Loucy (cell line): ENCODE measurements around the gene RMDN2.

ENCODE experiments used
- H2AFZ ChIP-seq: fragments of 200-600 bp; sonication (generic); 2 replicates; pipeline ENCODE4 v1.6.0; 2016; ENCODE audit warnings: antibody characterized with exemption, mild to moderate bottlenecking, low read length, moderate library complexity
- H3F3A ChIP-seq: fragments of 200-600 bp; 2 replicates; pipeline ENCODE4 v1.6.0; 2016; ENCODE audit warnings: antibody characterized with exemption, low read depth, mild to moderate bottlenecking
- H3K27me3 ChIP-seq: fragments of 200-600 bp; sonication (generic); 2 replicates; pipeline ENCODE4 v1.6.1; 2014; ENCODE audit warnings: low read length, mild to moderate bottlenecking; ENCODE audit not compliant: insufficient read depth, poor library complexity, severe bottlenecking
- H3K36me3 ChIP-seq: fragments of 200-600 bp; sonication (generic); 2 replicates; pipeline ENCODE4 v1.6.1; 2016; ENCODE audit warnings: low read length; ENCODE audit not compliant: insufficient read depth
- H3K4me1 ChIP-seq: fragments of 200-600 bp; sonication (generic); 2 replicates; pipeline ENCODE4 v1.5.1; 2014; ENCODE audit warnings: low read length, mild to moderate bottlenecking; ENCODE audit not compliant: insufficient read depth, poor library complexity, severe bottlenecking
- H3K4me2 ChIP-seq: fragments of 200-600 bp; sonication (generic); 2 replicates; pipeline ENCODE4 v1.6.0; 2014; ENCODE audit warnings: antibody characterized with exemption, low read length, low read depth, mild to moderate bottlenecking; ENCODE audit not compliant: poor library complexity, severe bottlenecking
- H3K4me3 ChIP-seq: fragments of 200-600 bp; sonication (generic); 2 replicates; pipeline ENCODE4 v1.5.1; 2014; ENCODE audit warnings: low read length, mild to moderate bottlenecking, mixed read lengths; ENCODE audit not compliant: poor library complexity, severe bottlenecking
- H3K79me2 ChIP-seq: fragments of 200-600 bp; sonication (generic); 2 replicates; pipeline ENCODE4 v1.6.1; 2014; ENCODE audit warnings: low read length; ENCODE audit not compliant: insufficient read depth
- H3K9ac ChIP-seq: fragments of 200-600 bp; sonication (generic); 2 replicates; pipeline ENCODE4 v1.6.0; 2014; ENCODE audit warnings: mild to moderate bottlenecking, low read depth, low read length, moderate library complexity; ENCODE audit not compliant: poor library complexity, severe bottlenecking
- H3K9me2 ChIP-seq: fragments of 200-600 bp; sonication (generic); replicated peaks from 2 replicates; pipeline ENCODE4 v1.6.1; 2016; ENCODE audit warnings: low read depth, low read length, mixed read lengths
- H3K9me3 ChIP-seq: fragments of 200-600 bp; sonication (generic); 2 replicates; pipeline ENCODE4 v1.6.1; 2014; ENCODE audit warnings: mild to moderate bottlenecking, antibody characterized with exemption, low read length, low read depth; ENCODE audit not compliant: insufficient read depth
- H4K20me1 ChIP-seq: fragments of 200-600 bp; sonication (generic); 2 replicates; pipeline ENCODE4 v1.6.0; 2014; ENCODE audit warnings: antibody characterized with exemption, low read length, mild to moderate bottlenecking; ENCODE audit not compliant: insufficient read depth, poor library complexity, severe bottlenecking
- EZH2phosphoT487 ChIP-seq: fragments of 200-600 bp; IDR thresholded peaks from 2 replicates; pipeline ENCODE4 v1.6.1; 2018; ENCODE audit warnings: antibody characterized with exemption, mild to moderate bottlenecking, moderate library complexity, borderline replicate concordance
- TF ChIP-seq, protein P1 (sequence below): fragments of 200-600 bp; sonication (generic); conservative IDR thresholded peaks from 2 replicates; pipeline ENCODE4 v1.5.1; 2014; ENCODE audit warnings: mild to moderate bottlenecking, antibody characterized with exemption, low read length

The RMDN2 gene

DNA sequence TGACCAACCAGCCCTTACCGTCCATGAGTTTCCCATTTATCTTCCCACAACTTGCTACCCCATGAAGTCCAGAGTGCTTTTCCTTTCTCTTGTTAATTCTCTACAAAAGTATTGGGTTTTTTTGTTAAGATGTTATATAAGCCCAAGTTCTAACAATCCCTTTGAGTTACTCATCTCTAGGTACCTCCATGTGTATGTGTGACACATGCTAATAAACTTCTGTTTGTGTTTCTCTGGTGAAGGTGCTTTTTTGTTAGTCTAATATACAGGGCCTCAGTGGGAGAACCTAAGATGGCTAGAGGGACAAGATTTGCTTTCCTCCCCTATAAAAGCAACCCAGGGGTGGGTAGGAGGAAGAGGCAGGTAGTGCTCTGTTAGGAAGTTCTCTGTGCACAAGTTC is 31.8 kb upstream of the RMDN2 start:
- Histone ChIP-seq H3K9me2 (no peaks in the 10 kb centered on the region), H3K9ac (peak overlapping the region; percentile 31), H3K9me3 (no peaks in the 10 kb centered on the region), H3F3A (peaks cover 13% of the 10 kb centered on the region), H3K79me2 (no peaks in the 10 kb centered on the region), H4K20me1 (no peaks in the 10 kb centered on the region), H3K4me1 (peaks cover 32% of the 10 kb centered on the region), H2AFZ (peak overlapping the region; percentile 79), H3K27me3 (no peaks in the 10 kb centered on the region), H3K4me3 (no peak overlapping the region), H3K4me2 (peak overlapping the region; percentile 82), H3K36me3 (no peaks in the 10 kb centered on the region)
- TF ChIP-seq, protein P1, sequence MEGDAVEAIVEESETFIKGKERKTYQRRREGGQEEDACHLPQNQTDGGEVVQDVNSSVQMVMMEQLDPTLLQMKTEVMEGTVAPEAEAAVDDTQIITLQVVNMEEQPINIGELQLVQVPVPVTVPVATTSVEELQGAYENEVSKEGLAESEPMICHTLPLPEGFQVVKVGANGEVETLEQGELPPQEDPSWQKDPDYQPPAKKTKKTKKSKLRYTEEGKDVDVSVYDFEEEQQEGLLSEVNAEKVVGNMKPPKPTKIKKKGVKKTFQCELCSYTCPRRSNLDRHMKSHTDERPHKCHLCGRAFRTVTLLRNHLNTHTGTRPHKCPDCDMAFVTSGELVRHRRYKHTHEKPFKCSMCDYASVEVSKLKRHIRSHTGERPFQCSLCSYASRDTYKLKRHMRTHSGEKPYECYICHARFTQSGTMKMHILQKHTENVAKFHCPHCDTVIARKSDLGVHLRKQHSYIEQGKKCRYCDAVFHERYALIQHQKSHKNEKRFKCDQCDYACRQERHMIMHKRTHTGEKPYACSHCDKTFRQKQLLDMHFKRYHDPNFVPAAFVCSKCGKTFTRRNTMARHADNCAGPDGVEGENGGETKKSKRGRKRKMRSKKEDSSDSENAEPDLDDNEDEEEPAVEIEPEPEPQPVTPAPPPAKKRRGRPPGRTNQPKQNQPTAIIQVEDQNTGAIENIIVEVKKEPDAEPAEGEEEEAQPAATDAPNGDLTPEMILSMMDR: no peak
- TF ChIP-seq EZH2phosphoT487: no peak

DNA sequence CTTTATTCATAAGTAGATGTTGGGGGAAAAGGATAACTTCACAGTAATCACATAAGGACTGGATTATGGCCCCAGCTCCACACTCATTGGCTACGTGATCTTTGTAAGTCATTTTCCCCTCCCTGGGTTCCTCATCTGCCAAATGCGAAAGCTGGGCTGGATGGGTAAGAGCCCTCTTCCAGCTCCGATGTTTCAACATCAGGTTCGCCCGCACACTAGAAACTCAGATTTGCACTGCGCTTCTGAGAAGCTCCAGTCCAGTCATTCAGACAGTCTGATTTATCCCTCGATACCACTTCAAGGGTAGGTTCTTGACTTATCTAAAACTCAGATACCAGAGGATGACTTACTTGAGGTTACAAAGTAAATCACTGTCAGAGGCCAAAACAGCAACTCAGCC is 31.0 kb upstream of the RMDN2 start:
- Histone ChIP-seq H3K4me1 (peaks cover 32% of the 10 kb centered on the region), H3K36me3 (no peaks in the 10 kb centered on the region), H2AFZ (no peak overlapping the region), H3K27me3 (no peaks in the 10 kb centered on the region), H3K4me2 (no peak overlapping the region), H3F3A (peaks cover 13% of the 10 kb centered on the region), H4K20me1 (no peaks in the 10 kb centered on the region), H3K79me2 (no peaks in the 10 kb centered on the region), H3K9me2 (no peaks in the 10 kb centered on the region), H3K9ac (no peak overlapping the region), H3K4me3 (no peak overlapping the region), H3K9me3 (no peaks in the 10 kb centered on the region)
- TF ChIP-seq EZH2phosphoT487: no peak
- TF ChIP-seq, protein P1: no peak

DNA sequence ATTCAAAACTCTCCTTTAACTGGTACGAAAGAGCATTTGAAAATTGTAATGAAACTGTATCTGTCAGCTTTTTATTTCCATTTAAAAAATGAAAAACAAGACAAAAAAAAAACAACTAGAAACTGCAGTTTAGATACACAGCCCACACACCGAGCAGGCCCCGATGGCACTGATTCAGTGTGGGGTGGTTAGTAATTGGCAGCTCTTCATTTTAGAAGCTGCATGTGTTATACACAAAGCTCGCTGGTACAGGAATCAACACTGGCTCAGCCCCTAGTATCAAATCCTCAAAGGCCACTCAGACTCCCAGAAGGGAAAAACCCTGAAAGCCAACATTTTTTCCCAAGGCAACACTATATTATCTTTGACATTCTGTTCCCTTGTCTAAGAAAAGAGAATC is 30.5 kb upstream of the RMDN2 start:
- Histone ChIP-seq H3K4me2 (no peak overlapping the region), H4K20me1 (no peaks in the 10 kb centered on the region), H3K9ac (no peak overlapping the region), H3F3A (peaks cover 13% of the 10 kb centered on the region), H2AFZ (no peak overlapping the region), H3K27me3 (no peaks in the 10 kb centered on the region), H3K9me2 (no peaks in the 10 kb centered on the region), H3K79me2 (no peaks in the 10 kb centered on the region), H3K9me3 (no peaks in the 10 kb centered on the region), H3K4me1 (peaks cover 32% of the 10 kb centered on the region), H3K36me3 (no peaks in the 10 kb centered on the region), H3K4me3 (no peak overlapping the region)
- no peak for TF ChIP-seq EZH2phosphoT487
- TF ChIP-seq, protein P1: no peak
